Small intestine (tissue), 7 donors: ENCODE measurements around the gene TBCD. TPM values are rescaled to one million over a fixed set of nuclear protein-coding genes. Genes with fewer than 3 reads are reported as not detected.

ENCODE experiments used
- DNase-seq, 2 donors: peaks; one replicate each; pipeline versions ENCODE4 v3.0.0 to v3.0.0-alpha.2; 2013
- FAIRE-seq: peaks from 2 replicates; lab custom pipeline; 2012; peaks lifted over from hg19 to GRCh38; lab: Jason Lieb, UNC
- H3K27ac ChIP-seq, 3 donors: one replicate each; pipeline ENCODE4 v1.5.1; 2013; ENCODE audit warnings: low read length in 2 of 3, mild to moderate bottlenecking in 2 of 3, control low read depth in 1 of 3, inconsistent platforms in 1 of 3, low read depth in 1 of 3, moderate library complexity in 1 of 3
- H3K27me3 ChIP-seq, 3 donors: one replicate each; pipeline ENCODE4 v1.6.1; 2013; ENCODE audit warnings: low read length in 3 of 3, inconsistent platforms in 1 of 3; ENCODE audit not compliant: control insufficient read depth in 3 of 3, insufficient read depth in 3 of 3
- H3K36me3 ChIP-seq, 3 donors: one replicate each; pipeline ENCODE4 v1.6.1; 2013; ENCODE audit warnings: low read length in 3 of 3, inconsistent platforms in 1 of 3, low read depth in 1 of 3, mild to moderate bottlenecking in 1 of 3, moderate library complexity in 1 of 3; ENCODE audit not compliant: control insufficient read depth in 3 of 3, insufficient read depth in 2 of 3
- H3K4me1 ChIP-seq, 3 donors: one replicate each; pipeline ENCODE4 v1.6.1; 2013; ENCODE audit warnings: low read length in 2 of 3, inconsistent platforms in 1 of 3, low read depth in 1 of 3, mild to moderate bottlenecking in 1 of 3, moderate library complexity in 1 of 3; ENCODE audit not compliant: control insufficient read depth in 3 of 3, insufficient read depth in 2 of 3
- H3K4me3 ChIP-seq, 3 donors: one replicate each; pipeline ENCODE4 v1.5.1; 2013; ENCODE audit warnings: low read length in 3 of 3, control low read depth in 1 of 3, inconsistent platforms in 1 of 3, low read depth in 1 of 3, mild to moderate bottlenecking in 1 of 3, moderate library complexity in 1 of 3
- H3K9me3 ChIP-seq, 2 donors: one replicate each; pipeline ENCODE4 v1.6.1; 2013; ENCODE audit warnings: low read depth in 1 of 2, low read length in 1 of 2; ENCODE audit not compliant: control insufficient read depth in 2 of 2, insufficient read depth in 1 of 2
- WGBS, 3 donors: extraction: QIAGEN DNeasy Blood & Tissue Kit; methylation state at CpG; one replicate each; pipeline ENCODE4 v1.1.7; 2013; 5-methylcytosine and 5-hydroxymethylcytosine counted together
- polyA plus RNA-seq, 4 donors: library from polyadenylated mRNA; stranded (reverse) in 3 of 4; unstranded in 1 of 4; fragments of 200-250 nt in 3 of 4; fragments of 120-200 nt in 1 of 4; gene quantifications; one replicate each; pipeline versions ENCODE4 v1.2.1 to v1.2.3, GENCODE V29; 2013
- donor health status: healthy with polysubstance abuse.
- donor health status: control.
- donor health status: control.
- donor health status: Bipolar disorder and iron deficiency.
- donor health status: healthy.

The TBCD gene
- polyA plus RNA-seq, 4 donors = 38.7 to 83.7 (median 67.3) TPM

DNA sequence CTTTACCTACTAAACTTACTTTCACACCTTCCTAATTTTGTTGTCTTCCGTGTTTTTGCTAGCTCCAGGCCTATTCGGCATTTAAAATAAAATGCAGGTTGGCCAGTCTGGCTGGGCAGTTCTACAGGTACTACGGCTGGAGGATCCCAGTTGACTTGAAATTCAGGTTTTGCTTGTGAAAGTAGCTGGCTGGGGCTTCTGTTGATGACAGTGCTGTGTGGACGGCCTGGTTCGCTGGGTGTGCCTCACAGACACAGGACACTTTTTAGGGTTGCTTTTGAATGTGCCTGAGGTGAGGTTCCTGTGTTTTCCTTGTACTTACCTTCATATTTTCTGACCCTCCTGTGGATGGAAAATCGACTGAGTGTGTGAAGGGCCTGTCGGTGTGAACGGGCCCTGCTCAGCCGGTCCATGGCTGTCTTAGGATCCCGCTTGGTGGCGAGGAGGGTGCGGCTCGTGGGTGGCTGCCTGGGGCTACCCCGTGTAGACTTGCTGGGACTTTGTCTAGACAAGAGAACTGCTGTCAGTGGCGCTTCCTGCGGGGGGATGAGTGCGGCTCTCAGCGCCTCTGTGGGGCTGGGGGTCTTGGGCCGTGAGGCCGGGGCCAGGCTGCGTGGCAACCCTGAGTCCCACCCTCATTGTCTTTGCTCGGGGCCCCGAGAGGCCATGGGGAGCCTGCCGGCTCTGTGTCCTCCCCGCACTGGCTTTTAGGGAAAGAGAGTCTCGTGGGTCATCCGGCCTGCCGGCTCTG lies 106.7 kb downstream of the TBCD start:
- FAIRE-seq (no peak), DNase-seq (no peak)
- Histone ChIP-seq H3K4me1 (no peaks in the 10 kb centered on the region), H3K4me3 (no peak overlapping the region), H3K36me3 (peaks cover 0 to 34% (median 6%) of the 10 kb centered on the region in 3 donors), H3K9me3 (no peaks in the 10 kb centered on the region), H3K27me3 (no peaks in the 10 kb centered on the region), H3K27ac (peak overlapping the region in 1 of 3 donors; percentile 48)
- 90 to 94% (median 91%) methylated on average over 25 to 28 of the region's 28 CpGs for WGBS, 3 donors

DNA sequence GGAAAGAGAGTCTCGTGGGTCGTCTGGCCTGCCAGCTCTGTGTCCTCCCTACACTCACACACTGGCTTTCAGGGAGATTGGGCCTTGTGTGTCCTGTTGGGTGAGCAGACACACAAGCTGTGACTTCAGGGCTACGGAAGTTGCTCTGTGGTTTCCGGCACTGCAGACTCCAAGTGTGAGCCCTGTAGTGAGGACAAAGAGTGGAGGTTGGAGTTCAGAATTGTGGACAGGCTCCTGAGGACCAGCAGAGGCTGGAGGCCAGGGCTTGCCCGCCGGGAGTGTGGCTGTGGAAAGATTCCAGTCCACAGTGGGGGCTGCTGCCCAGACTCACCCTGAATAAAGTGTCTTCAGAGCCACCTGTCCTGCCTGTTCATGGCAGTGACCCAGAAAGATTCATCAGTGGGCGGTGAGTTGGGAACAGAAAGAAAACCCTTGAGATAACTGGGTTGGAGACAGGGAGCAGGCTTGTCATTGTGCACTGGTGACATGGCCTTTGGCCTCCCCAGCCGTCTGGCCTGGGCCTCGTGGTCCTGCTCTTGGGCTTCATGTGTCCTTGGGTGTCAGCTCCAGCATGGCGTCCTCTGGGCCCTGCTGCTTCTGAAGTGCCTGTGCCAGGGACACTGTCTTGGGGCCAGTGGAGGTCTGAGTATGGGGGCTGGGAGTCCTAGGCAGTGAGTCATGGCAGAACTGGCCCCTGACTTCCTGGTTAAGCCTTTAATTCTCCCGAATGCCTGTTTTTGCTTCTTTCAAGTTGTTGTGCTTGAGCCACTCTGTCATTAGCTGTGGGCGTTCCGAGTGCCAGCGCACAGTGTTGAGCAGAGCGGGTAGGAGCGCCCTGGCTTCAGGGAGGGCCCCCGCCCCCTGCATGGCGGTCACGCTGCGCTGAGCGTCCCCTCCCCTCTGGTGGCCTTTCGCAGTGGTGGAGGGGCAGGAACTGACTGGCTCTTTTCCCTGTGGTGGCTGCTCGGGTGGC lies 107.9 kb downstream of the TBCD start:
- no peaks in the 10 kb centered on the region for H3K9me3 ChIP-seq
- WGBS, 3 donors = 66 to 87% (median 82%) methylated on average over 23 of the region's 23 CpGs
- peaks cover 0 to 36% (median 2%) of the 10 kb centered on the region in 3 donors for H3K36me3 ChIP-seq
- H3K27ac ChIP-seq = peak overlapping the region in 2 of 3 donors; percentile 21 to 52
- DNase-seq = peak in 1 of 2 donors; percentile 37
- no peaks in the 10 kb centered on the region for H3K4me1 ChIP-seq
- no peak overlapping the region for H3K4me3 ChIP-seq
- FAIRE-seq = no peak
- H3K27me3 ChIP-seq = no peaks in the 10 kb centered on the region

DNA sequence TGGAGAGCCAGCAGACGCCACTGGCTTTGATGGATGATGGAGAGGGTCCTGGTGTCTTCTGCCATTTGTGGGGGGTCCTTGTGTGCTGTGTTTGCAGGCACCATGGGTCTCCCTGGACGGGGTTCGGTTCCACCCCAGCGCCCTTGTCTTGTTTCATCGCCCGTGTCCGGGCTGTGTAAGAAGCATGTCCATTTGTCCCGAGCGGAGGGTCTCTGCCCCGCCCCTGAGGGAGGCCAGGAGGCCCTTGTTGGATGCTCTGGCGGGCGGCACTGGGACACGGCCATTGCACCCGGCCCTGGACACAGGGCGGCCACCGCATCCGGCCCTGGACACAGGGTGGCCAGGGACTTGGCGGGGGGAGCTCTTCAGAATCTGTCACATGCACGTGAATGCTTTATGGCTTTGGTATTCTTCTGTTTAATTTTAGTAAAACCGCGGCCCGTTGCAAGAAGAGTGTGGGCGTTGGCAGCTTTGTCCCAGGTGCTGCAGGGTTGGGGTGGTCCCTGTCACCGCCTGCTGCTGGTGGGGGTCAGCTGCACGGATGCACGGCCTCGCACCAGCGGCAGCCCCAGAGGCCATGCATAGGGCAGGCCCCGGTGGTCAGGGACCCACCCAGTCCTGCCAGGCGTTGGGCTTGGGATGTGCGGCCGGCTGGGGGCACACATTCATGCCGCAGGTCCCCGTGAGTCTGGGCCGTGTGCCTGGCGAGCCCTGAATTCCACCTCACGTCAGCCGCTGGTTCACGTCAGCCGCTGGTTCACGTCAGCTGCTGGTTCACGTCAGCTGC lies 108.9 kb downstream of the TBCD start:
- no peaks in the 10 kb centered on the region for H3K27me3 ChIP-seq
- no peak for DNase-seq
- H3K27ac ChIP-seq = peak overlapping the region in 1 of 3 donors; percentile 14
- H3K36me3 ChIP-seq = peaks cover 0 to 33% (median 2%) of the 10 kb centered on the region in 3 donors
- H3K4me1 ChIP-seq = no peaks in the 10 kb centered on the region
- FAIRE-seq = no peak
- no peaks in the 10 kb centered on the region for H3K9me3 ChIP-seq
- WGBS, 3 donors = 90 to 92% (median 90%) methylated on average over 41 to 42 of the region's 42 CpGs
- H3K4me3 ChIP-seq = no peak overlapping the region

DNA sequence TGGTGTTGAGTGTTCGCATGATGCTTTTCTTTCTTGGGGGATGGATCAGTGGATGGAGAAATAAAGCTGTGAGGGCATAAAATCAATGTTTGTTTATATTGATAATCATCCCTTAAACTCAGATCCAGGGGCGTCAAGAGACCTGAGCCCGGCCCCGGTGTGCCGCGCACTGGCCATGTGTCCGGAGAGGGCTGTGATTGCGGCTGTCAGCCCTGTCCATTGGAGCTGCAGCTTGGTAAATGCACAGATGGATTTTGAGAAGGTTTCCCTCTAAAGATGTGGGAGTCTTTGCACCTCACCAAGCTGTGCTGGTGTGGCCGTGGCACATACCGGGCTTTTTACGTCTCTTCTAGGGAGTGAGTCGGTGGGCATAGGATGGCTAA lies 109.5 kb downstream of the TBCD start:
- no peak overlapping the region for H3K27ac ChIP-seq
- DNase-seq = no peak
- H3K27me3 ChIP-seq = no peaks in the 10 kb centered on the region
- peaks cover 0 to 35% (median 2%) of the 10 kb centered on the region in 3 donors for H3K36me3 ChIP-seq
- no peaks in the 10 kb centered on the region for H3K4me1 ChIP-seq
- WGBS, 3 donors = 96 to 98% (median 98%) methylated on average over 12 of the region's 12 CpGs
- FAIRE-seq = no peak
- no peak overlapping the region for H3K4me3 ChIP-seq
- no peaks in the 10 kb centered on the region for H3K9me3 ChIP-seq

DNA sequence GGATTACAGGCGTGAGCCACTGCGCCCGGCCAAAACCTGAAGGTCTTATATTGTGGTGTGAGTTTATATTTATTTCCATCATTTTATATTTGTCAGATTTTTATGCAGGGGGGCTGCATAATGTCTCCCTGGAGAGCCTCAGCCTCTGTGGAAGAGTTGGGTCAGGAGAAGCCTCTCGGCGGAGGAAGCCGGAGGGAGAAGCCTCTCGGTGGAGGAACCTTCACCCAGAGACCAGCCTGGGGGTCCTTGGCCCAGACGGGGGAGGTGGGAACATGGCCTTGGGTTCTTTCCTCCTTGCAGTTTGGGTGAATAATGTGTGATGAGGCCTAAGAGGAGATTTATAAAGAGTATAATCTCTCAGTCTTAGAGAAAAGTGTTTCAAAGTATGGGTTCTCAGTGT lies 110.3 kb downstream of the TBCD start:
- Histone ChIP-seq H3K27me3 (no peaks in the 10 kb centered on the region), H3K36me3 (peaks cover 0 to 41% (median 2%) of the 10 kb centered on the region in 3 donors), H3K9me3 (no peaks in the 10 kb centered on the region), H3K27ac (no peak overlapping the region), H3K4me3 (no peak overlapping the region), H3K4me1 (no peaks in the 10 kb centered on the region)
- no peak for DNase-seq
- FAIRE-seq = no peak
- 92 to 95% (median 95%) methylated on average over 8 of the region's 8 CpGs for WGBS, 3 donors

DNA sequence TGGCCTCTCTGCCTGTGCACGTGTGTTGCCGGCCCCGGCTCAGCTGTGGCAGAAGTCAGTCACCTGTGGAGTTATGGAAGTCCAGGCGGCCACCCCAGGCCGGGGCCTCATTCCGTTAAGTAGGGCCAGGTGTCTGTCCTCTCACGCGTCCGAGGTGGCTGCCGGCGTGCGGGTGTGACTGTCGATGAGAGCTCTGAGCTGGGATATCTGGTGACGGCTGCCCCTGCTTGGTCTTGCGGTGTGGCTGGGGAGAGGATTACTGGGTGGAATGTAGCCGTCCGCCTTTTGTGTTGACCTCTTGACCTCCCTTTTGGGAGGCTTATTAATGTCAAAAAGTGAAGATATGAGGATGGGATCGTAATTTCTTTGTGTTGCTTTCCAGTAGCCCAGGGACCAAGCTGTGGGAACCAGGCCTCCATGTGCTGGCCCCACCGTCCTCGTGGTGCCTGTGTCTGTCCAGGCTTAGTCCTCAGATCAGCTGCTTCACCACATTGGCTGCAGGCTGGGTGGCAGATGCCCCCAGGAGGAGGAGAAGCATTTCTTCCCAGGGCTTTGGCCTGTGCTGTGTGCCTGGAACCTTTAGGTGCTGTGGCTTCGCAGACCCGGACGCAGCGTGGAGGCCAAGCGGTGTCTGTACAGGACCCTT lies 111.0 kb downstream of the TBCD start:
- H3K4me1 ChIP-seq = no peaks in the 10 kb centered on the region
- no peaks in the 10 kb centered on the region for H3K27me3 ChIP-seq
- WGBS, 3 donors = 93 to 95% (median 94%) methylated on average over 25 of the region's 25 CpGs
- FAIRE-seq = no peak
- no peak for DNase-seq
- H3K9me3 ChIP-seq = no peaks in the 10 kb centered on the region
- H3K4me3 ChIP-seq = no peak overlapping the region
- no peak overlapping the region for H3K27ac ChIP-seq
- peaks cover 0 to 45% (median 2%) of the 10 kb centered on the region in 3 donors for H3K36me3 ChIP-seq

DNA sequence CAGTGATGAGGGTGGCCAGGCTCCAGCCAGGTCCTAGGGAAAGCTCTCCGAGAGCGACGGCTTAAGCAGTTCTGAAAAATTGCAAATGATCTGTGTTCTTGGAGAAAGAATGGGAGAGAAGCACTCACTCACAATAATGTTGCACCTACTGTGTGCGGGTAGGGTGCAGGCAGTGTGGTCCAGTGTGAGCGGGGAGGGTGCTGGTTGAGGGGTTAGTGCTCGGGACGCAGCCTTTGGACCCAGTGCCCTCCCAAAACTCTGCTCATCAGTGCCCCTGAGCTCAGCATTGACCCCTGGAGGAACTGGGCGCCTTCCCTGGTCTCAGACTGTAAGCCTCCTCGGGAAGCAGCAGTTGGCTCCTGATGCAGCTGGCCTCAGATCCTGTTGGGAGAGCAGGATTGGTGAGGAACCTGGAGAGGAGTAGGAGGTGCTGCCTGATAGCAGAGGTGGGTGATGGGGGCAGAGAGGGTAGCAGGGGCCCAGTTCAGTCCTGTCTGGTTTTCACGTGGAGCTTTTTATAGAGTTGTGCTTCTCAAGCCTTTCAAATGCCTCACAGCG lies 111.6 kb downstream of the TBCD start:
- DNase-seq = no peak
- Histone ChIP-seq H3K27me3 (no peaks in the 10 kb centered on the region), H3K4me3 (no peak overlapping the region), H3K4me1 (no peaks in the 10 kb centered on the region), H3K9me3 (no peaks in the 10 kb centered on the region), H3K36me3 (peaks cover 0 to 41% (median 2%) of the 10 kb centered on the region in 3 donors), H3K27ac (peak overlapping the region in 1 of 3 donors; percentile 85)
- FAIRE-seq = no peak
- whole genome bisulfite sequencing, 3 donors = 90 to 92% (median 90%) methylated on average over 11 of the region's 11 CpGs
